Tibial artery (tissue), 4 donors: ENCODE results near the gene ADGRA3.
"Not testable (repeated sequence)": the region's sequence is repeated elsewhere in the genome, so short reads cannot be mapped to it uniquely, and the experiment has no call there.

Experiments used
- DNase-seq, 2 donors: peaks; one replicate each; pipeline ENCODE4 v3.0.0-alpha.2; 2019
- H3K27ac ChIP-seq, 2 donors: fragments of 200-600 bp; sonication (generic) in 1 of 2; 1 replicate in 1 of 2; 2 replicates in 1 of 2; pipeline ENCODE4 v1.5.1; 2018 to 2019; ENCODE audit warnings: mild to moderate bottlenecking in 1 of 2
- H3K27me3 ChIP-seq, 2 donors: fragments of 200-600 bp; sonication (generic) in 1 of 2; one replicate each; pipeline versions ENCODE4 v1.5.1 to v1.6.0; 2016 to 2019
- H3K36me3 ChIP-seq, 3 donors: fragments of 200-600 bp; sonication (generic) in 2 of 3; one replicate each; pipeline ENCODE4 v1.5.1; 2016 to 2019; ENCODE audit warnings: mild to moderate bottlenecking in 2 of 3
- H3K4me1 ChIP-seq, 4 donors: fragments of 200-600 bp; sonication (generic) in 2 of 4; 1 replicate in 3 of 4; 2 replicates in 1 of 4; pipeline ENCODE4 v1.5.1; 2016 to 2019
- H3K4me3 ChIP-seq, 2 donors: fragments of 200-600 bp; sonication (generic) in 1 of 2; 1 replicate in 1 of 2; 2 replicates in 1 of 2; pipeline ENCODE4 v1.5.1; 2018 to 2019; ENCODE audit warnings: mild to moderate bottlenecking in 2 of 2
- H3K9me3 ChIP-seq, 3 donors: fragments of 200-600 bp; sonication (generic) in 1 of 3; one replicate each; pipeline ENCODE4 v1.5.1; 2016 to 2019
- intact Hi-C: fragments of 100-400 bp; cut with DNase I; formaldehyde crosslinking; loops from one replicate; pipeline ENCODE4 v1.15.0; 2023; ENCODE audit warnings: low total_unique reads
- TF ChIP-seq, protein P1 (sequence below), 2 experiments: fragments of 200-600 bp in 1 of 2; fragments of 450-650 bp in 1 of 2; IDR thresholded peaks; one replicate each; pipeline ENCODE4 v1.5.1; 2017 to 2019; ENCODE audit warnings: antibody characterized with exemption in 2 of 2, mild to moderate bottlenecking in 1 of 2, moderate library complexity in 1 of 2

ADGRA3 gene

DNA sequence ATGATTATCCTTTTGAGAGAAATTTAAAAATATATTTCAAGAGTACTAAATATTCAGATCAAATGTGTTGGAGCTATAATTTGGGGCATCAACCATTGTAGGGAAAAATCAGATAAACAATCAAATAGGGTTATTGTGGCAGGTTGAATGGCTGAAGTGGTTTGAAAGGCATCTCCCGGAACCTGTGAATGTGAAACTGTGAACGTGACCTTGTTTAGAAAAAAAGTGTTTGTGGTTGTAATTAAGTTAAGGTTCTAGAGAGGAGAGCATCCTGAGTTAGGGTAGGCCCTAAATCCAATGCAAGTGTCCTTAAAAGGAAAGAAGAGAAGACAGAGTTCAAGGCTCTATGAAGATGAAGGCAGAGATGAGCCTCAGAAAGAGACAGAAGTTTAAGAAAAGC lies 37.4 kb downstream of the ADGRA3 start:
- TF ChIP-seq, protein P1, sequence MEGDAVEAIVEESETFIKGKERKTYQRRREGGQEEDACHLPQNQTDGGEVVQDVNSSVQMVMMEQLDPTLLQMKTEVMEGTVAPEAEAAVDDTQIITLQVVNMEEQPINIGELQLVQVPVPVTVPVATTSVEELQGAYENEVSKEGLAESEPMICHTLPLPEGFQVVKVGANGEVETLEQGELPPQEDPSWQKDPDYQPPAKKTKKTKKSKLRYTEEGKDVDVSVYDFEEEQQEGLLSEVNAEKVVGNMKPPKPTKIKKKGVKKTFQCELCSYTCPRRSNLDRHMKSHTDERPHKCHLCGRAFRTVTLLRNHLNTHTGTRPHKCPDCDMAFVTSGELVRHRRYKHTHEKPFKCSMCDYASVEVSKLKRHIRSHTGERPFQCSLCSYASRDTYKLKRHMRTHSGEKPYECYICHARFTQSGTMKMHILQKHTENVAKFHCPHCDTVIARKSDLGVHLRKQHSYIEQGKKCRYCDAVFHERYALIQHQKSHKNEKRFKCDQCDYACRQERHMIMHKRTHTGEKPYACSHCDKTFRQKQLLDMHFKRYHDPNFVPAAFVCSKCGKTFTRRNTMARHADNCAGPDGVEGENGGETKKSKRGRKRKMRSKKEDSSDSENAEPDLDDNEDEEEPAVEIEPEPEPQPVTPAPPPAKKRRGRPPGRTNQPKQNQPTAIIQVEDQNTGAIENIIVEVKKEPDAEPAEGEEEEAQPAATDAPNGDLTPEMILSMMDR (IDR thresholded peaks at IDR 0.05): no peak
- no peak overlapping the region for H3K27ac ChIP-seq

GRCh38 chr4:22477813-22478182 lies 38.1 kb downstream of the ADGRA3 start:
- Histone ChIP-seq H3K27me3 (no peaks in the 10 kb centered on the region), H3K4me1 (no peaks in the 10 kb centered on the region), H3K4me3 (no peak overlapping the region), H3K9me3 (no peaks in the 10 kb centered on the region), H3K36me3 (no peaks in the 10 kb centered on the region), H3K27ac (no peak overlapping the region)
- intact Hi-C loops: no loop called here
- DNase-seq: no peak
- TF ChIP-seq, protein P1 (IDR thresholded peaks at IDR 0.05): no peak

More for the DNA sequence above, 37.4 kb downstream of the ADGRA3 start:
- Histone ChIP-seq H3K4me1 (no peaks in the 10 kb centered on the region), H3K4me3 (no peak overlapping the region), H3K36me3 (no peaks in the 10 kb centered on the region), H3K27me3 (no peaks in the 10 kb centered on the region), H3K9me3 (no peaks in the 10 kb centered on the region)
- intact Hi-C loops: no loop called here
- no peak for DNase-seq

GRCh38 chr4:22477136-22477812 lies 38.6 kb downstream of the ADGRA3 start:
- intact Hi-C loops: no loop called here
- H3K27ac ChIP-seq: no peak overlapping the region
- DNase-seq: no peak

DNA sequence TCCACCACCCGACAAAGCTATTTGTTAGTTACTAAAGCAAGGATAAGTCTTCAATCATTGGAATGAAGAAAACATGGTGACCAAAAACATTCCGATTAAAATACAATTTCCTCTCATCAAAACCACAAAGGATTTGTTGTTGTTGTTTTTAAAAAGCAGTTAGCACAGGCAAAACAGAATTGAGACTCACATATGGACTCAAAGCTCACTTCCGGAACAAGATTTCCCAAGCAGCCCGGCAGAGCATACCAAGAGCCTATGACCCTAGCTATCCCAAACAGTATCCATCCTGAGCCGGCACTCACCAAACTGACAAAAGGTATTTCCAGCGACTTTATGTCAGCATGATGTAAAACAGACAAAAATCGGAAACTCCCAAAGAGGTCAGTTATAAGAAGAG lies 39.9 kb downstream of the ADGRA3 start:
- no peaks in the 10 kb centered on the region for H3K9me3 ChIP-seq
- no peak overlapping the region for H3K4me3 ChIP-seq
- H3K36me3 ChIP-seq: no peaks in the 10 kb centered on the region
- intact Hi-C loops: no loop called here
- DNase-seq: no peak
- H3K27me3 ChIP-seq: no peaks in the 10 kb centered on the region
- H3K4me1 ChIP-seq: peaks cover 0 to 11% (median 0%) of the 10 kb centered on the region in 4 donors
- H3K27ac ChIP-seq: no peak overlapping the region
- TF ChIP-seq, protein P1 (IDR thresholded peaks at IDR 0.05): no peak

More at GRCh38 chr4:22477136-22477812, 38.6 kb downstream of the ADGRA3 start:
- no peaks in the 10 kb centered on the region for H3K4me1 ChIP-seq
- TF ChIP-seq, protein P1 (IDR thresholded peaks at IDR 0.05): no peak
- no peaks in the 10 kb centered on the region for H3K36me3 ChIP-seq
- no peak overlapping the region for H3K4me3 ChIP-seq
- H3K27me3 ChIP-seq: no peaks in the 10 kb centered on the region
- H3K9me3 ChIP-seq: no peaks in the 10 kb centered on the region

- intact Hi-C loops: not testable (repeated sequence)
- peaks cover 0 to 11% (median 0%) of the 10 kb centered on the region in 4 donors for H3K4me1 ChIP-seq
These were observed 40.6 kb downstream of the ADGRA3 start for GRCh38 chr4:22475311-22475646.

DNA sequence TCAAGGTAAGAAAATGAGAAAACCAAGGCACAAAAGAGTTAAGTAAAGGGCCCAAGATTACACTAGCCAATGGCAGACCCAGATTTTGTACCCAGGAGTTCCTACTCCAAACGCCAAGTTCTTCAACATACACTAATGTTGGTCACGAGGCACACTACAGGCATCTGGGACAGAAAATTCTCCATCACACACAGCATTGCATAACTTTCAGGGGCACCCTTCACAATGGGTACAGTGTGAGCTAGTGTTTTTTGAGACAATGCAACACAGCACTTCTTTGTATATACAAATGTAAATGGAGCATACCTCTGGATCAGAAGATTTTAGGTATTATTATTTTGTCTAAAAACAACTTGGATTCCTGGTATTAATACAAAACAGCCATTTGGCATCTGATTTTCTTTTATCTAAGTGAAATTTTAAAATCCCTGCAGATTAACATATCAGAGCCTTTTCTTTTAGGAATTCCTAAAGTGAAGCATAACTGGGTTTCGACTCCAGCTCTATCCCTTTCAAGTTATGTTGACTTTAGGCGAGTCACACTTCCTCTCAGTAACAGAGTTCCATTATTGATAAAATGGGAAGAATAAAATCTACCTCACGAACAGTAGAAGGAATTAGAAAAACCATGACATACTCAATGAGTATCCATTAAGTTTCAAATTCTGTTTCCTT lies 41.1 kb downstream of the ADGRA3 start:
- TF ChIP-seq, protein P1 (IDR thresholded peaks at IDR 0.05): no peak
- Histone ChIP-seq H3K4me3 (no peak overlapping the region), H3K4me1 (peaks cover 0 to 11% (median 0%) of the 10 kb centered on the region in 4 donors), H3K27me3 (no peaks in the 10 kb centered on the region), H3K27ac (no peak overlapping the region), H3K9me3 (no peaks in the 10 kb centered on the region), H3K36me3 (peaks cover 0 to 6% (median 0%) of the 10 kb centered on the region in 3 donors)
- DNase-seq: no peak
- intact Hi-C loops: no loop called here

More at GRCh38 chr4:22475311-22475646, 40.6 kb downstream of the ADGRA3 start:
- not testable (repeated sequence) for H3K9me3 ChIP-seq, H3K27ac ChIP-seq, H3K36me3 ChIP-seq, H3K4me3 ChIP-seq, H3K27me3 ChIP-seq, DNase-seq
